ENCODE results near the gene ARMC9.

Gene ARMC9

DNA sequence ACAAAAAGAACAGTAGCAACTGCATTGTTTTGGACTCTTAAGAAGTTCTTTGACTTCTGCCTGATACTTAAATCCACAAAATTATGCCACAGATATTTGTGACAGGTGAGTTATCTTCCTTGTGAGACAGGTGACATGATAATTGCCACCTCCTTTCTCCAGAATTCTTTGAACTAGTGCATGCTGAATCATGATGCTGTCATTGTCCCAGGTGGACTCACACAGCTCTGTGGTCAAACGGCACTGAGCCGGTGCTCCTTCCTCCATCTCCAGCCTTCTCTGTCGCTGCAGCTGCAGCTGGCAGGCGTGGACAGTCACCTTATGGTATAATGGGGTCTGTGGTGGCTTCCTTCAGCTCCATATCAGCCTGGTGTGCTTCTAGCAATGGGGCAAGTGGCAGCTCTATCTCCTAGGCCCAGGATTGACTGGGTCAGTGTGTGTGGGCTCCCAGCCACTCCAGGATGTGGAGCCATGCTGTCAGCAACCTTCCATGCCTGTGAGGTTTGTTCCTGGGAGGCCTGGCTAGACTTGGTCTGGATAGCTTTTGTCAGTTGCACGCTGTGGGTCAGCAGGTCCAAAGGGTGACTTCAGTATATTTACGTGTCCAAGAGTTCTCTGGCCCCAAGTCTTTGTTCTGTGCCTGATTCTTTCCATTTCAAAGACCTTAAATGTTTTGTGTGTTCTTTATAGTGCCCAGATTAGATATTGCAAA lies 15.7 kb downstream of the ARMC9 start:
- TF ChIP-seq, protein P1, sequence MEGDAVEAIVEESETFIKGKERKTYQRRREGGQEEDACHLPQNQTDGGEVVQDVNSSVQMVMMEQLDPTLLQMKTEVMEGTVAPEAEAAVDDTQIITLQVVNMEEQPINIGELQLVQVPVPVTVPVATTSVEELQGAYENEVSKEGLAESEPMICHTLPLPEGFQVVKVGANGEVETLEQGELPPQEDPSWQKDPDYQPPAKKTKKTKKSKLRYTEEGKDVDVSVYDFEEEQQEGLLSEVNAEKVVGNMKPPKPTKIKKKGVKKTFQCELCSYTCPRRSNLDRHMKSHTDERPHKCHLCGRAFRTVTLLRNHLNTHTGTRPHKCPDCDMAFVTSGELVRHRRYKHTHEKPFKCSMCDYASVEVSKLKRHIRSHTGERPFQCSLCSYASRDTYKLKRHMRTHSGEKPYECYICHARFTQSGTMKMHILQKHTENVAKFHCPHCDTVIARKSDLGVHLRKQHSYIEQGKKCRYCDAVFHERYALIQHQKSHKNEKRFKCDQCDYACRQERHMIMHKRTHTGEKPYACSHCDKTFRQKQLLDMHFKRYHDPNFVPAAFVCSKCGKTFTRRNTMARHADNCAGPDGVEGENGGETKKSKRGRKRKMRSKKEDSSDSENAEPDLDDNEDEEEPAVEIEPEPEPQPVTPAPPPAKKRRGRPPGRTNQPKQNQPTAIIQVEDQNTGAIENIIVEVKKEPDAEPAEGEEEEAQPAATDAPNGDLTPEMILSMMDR (IDR thresholded peaks at IDR 0.05; ENCODE audit: low read depth, low read length), result no peak
- H3K4me3 ChIP-seq (ENCODE audit: low read depth, low read length), result no peak overlapping the region
- no peak for DNase-seq (ENCODE audit: low read depth, low spot score)
- in situ Hi-C loops (cut with HindIII; ENCODE audit: low sequenced_read_pairs), result no loop called here

DNA sequence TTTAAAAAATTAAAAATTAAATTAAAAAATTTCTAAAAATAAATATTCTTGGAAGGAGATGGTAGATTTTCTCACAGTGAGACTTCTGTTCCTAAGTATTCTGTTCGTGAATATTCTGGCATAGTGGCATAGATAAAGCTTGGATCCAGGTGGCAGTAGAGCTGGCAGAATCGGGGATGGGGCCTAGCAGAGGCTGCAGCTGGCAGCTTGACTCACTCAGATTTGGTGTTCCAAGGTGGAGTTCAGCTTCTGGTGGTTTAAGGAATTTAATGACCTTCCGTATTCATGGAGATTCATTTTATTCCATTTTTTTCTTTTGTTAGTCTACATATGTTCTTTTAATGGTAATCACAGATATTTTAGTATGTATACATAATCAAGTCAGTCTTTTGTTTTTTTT lies 19.9 kb downstream of the ARMC9 start:
- no peak for DNase-seq (ENCODE audit: low read depth, low spot score)
- TF ChIP-seq, protein P1 (IDR thresholded peaks at IDR 0.05; ENCODE audit: low read depth, low read length), result no peak

DNA sequence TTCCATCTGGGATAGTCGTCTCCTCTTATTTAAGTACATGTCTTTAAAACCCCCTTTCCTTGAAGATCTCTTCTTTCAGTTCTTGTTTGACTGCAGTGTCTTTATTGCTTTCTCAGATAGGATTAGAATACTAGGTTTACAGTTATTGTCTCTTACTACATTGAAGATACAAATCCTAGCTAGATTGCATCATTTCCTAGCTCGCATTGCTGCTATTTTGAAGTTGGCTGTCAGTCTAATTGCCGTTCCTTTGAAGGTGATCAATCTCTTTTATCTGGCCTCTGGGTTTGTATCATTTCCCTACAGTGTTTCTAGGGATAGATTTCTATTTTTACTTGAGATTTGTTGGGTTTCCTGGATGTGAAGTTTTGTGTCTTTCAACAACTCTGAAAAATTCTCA lies 20.9 kb downstream of the ARMC9 start:
- no peak for DNase-seq (ENCODE audit: low read depth, low spot score)
- in situ Hi-C loops (cut with HindIII; ENCODE audit: low sequenced_read_pairs), result no loop called here
- no peak overlapping the region for H3K4me3 ChIP-seq (ENCODE audit: low read depth, low read length)

More for the DNA sequence above, 19.9 kb downstream of the ARMC9 start:
- in situ Hi-C loops (cut with HindIII; ENCODE audit: low sequenced_read_pairs), result no loop called here
- H3K4me3 ChIP-seq (ENCODE audit: low read depth, low read length), result no peak overlapping the region

DNA sequence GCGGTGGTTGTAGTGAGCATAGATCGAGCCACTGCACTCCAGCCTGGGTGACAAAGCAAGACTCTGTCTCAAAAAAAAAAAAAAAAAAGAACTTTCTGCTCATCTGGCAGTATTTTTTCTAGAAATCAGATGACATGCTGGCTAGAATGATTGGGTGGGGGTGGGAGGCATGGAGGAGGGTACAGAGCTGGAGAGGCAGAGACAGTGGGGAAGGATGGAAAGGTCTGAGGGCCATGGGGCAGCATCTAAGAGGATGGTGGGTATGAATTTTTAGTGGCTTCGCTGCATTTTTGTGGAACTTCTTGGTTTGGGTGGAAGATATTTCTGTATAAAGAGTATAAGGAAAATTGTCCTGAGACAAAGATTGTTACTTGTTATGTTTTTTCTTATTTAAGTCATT lies 23.3 kb downstream of the ARMC9 start:
- in situ Hi-C loops (cut with HindIII; ENCODE audit: low sequenced_read_pairs), result no loop called here

More for the DNA sequence above, 20.9 kb downstream of the ARMC9 start:
- TF ChIP-seq, protein P1 (IDR thresholded peaks at IDR 0.05; ENCODE audit: low read depth, low read length), result no peak

DNA sequence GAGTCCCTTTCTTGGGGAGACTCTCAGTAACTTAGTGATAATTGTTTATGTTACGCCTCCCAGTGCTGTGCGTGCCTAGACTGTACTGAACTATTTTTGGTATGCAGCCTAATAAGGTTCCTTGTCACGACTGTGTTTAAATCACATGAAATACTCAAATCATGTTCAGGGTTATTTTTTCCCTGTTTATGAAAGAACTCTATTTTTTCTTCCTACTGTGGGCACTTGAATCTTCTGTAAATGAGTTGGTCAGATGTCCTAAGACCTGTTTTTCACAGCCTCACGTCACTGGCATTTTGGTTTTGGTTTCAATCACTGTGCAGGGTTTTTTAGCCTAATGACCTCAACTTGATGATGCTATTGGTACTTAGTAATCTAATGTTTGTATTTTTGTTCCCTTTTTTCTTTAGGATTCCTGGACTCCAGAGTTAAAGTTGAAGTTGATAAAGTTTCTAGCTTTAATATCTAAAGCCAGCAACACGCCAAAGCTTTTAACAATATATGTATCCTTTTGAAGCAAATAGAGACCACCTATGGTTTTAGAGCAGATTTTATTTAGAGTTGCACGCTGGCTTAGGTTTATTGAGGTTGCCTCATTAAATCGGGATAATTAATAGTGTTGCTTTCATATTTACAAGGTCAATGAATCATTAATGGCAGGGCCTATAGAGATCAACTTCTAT lies 24.0 kb downstream of the ARMC9 start:
- no peak overlapping the region for H3K4me3 ChIP-seq (ENCODE audit: low read depth, low read length)
- peak; percentile 30 for DNase-seq (ENCODE audit: low read depth, low spot score)
- in situ Hi-C loops (cut with HindIII; ENCODE audit: low sequenced_read_pairs), result no loop called here
- TF ChIP-seq, protein P1 (IDR thresholded peaks at IDR 0.05; ENCODE audit: low read depth, low read length), result no peak

More for the DNA sequence above, 23.3 kb downstream of the ARMC9 start:
- TF ChIP-seq, protein P1 (IDR thresholded peaks at IDR 0.05; ENCODE audit: low read depth, low read length), result no peak
- DNase-seq (ENCODE audit: low read depth, low spot score), result no peak
- H3K4me3 ChIP-seq (ENCODE audit: low read depth, low read length), result no peak overlapping the region

DNA sequence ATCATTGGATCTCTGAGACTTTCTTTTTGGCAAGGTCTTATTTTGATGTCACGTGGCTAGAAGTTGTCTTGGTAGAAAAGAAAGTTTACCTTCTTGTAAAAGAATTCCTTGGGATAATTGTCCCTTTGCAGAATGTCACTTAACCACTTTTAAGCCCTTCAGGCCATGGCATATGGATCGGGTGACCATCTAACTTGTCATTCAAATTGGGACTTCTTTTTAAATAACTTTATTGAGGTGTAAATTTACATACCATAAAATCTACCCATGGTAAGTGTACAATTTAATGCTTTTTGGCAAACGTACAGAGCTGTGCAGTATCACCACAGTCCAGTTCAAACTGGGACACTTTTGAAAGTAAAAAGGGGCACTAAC lies 24.6 kb downstream of the ARMC9 start:
- in situ Hi-C loops (cut with HindIII; ENCODE audit: low sequenced_read_pairs), result no loop called here
- TF ChIP-seq, protein P1 (IDR thresholded peaks at IDR 0.05; ENCODE audit: low read depth, low read length), result no peak
- no peak for DNase-seq (ENCODE audit: low read depth, low spot score)
- no peak overlapping the region for H3K4me3 ChIP-seq (ENCODE audit: low read depth, low read length)
